Ecto neural progenitor cell (in vitro differentiated cells): ENCODE data around the gene GATB.
"Not testable (repeated sequence)": the region's sequence is repeated elsewhere in the genome, so short reads cannot be mapped to it uniquely, and the experiment has no call there.

Source experiments
- DNase-seq: peaks from one replicate; pipeline ENCODE4 v3.0.0-alpha.2; 2018; ENCODE audit warnings: low spot score

GATB gene

GRCh38 chr4:151731670-151732069 is 29.1 kb downstream of the GATB start:
- DNase-seq: not testable (repeated sequence)

GRCh38 chr4:151729731-151730559 is 30.9 kb downstream of the GATB start:
- DNase-seq: no peak

- no peak for DNase-seq
Observed at GRCh38 chr4:151728679-151729078, 32.1 kb downstream of the GATB start.

GRCh38 chr4:151728006-151728405 is 32.8 kb downstream of the GATB start:
- DNase-seq: no peak

- no peak for DNase-seq
Observed at GRCh38 chr4:151727365-151727764, 33.4 kb downstream of the GATB start.

- no peak for DNase-seq
Observed at GRCh38 chr4:151725087-151725486, 35.7 kb downstream of the GATB start.

- no peak for DNase-seq
Observed at GRCh38 chr4:151721916-151722315, 38.9 kb downstream of the GATB start.

GRCh38 chr4:151721466-151721865 is 39.3 kb downstream of the GATB start:
- DNase-seq: no peak

- DNase-seq: no peak
Observed at GRCh38 chr4:151719956-151720334, 40.9 kb downstream of the GATB start.

- DNase-seq: no peak
Observed at GRCh38 chr4:151718984-151719955, 41.5 kb downstream of the GATB start.

GRCh38 chr4:151717909-151718628 is 42.7 kb downstream of the GATB start:
- DNase-seq: no peak

GRCh38 chr4:151717314-151717713 is 43.5 kb downstream of the GATB start:
- DNase-seq: no peak

GRCh38 chr4:151716324-151716723 is 44.5 kb downstream of the GATB start:
- no peak for DNase-seq

- DNase-seq: no peak
Observed at GRCh38 chr4:151715881-151716280, 44.9 kb downstream of the GATB start.

- no peak for DNase-seq
Observed at GRCh38 chr4:151712777-151713176, 48.0 kb downstream of the GATB start.

GRCh38 chr4:151711646-151712045 is 49.2 kb downstream of the GATB start:
- DNase-seq: no peak

- no peak for DNase-seq
Observed at GRCh38 chr4:151709587-151709986, 51.2 kb downstream of the GATB start.

GRCh38 chr4:151709071-151709470 is 51.7 kb downstream of the GATB start:
- DNase-seq: no peak

GRCh38 chr4:151708100-151708499 is 52.7 kb downstream of the GATB start:
- no peak for DNase-seq

- no peak for DNase-seq
Observed at GRCh38 chr4:151703401-151703800, 57.4 kb downstream of the GATB start.

- no peak for DNase-seq
Observed at GRCh38 chr4:151702256-151702655, 58.6 kb downstream of the GATB start.

- no peak for DNase-seq
Observed at GRCh38 chr4:151700566-151701316, 60.1 kb downstream of the GATB start.
